Activated CD4-positive, alpha-beta T cell treated with anti-CD3 and anti-CD28 coated beads, Interleukin-2, amount 10 ng/mL, durations not matched to agents 24 days and 14 days (primary cell): ENCODE measurements around the gene KLKB1. TPM values are rescaled to one million over a fixed set of nuclear protein-coding genes. Genes with fewer than 3 reads are reported as not detected.
"Not testable (repeated sequence)": the region's sequence is repeated elsewhere in the genome, so short reads cannot be mapped to it uniquely, and the experiment has no call there.

Experiments
- DNase-seq: peaks from one replicate; pipeline ENCODE4 v3.0.0; 2022
- H3K27ac Mint-ChIP-seq: one replicate; pipeline ENCODE4 v1.8.0; 2022; ENCODE audit warnings: mild to moderate bottlenecking, mixed read lengths
- H3K27me3 Mint-ChIP-seq: one replicate; pipeline ENCODE4 v1.8.0; 2022; ENCODE audit warnings: mixed read lengths
- H3K36me3 Mint-ChIP-seq: one replicate; pipeline ENCODE4 v1.8.0; 2022; ENCODE audit warnings: low read depth, mild to moderate bottlenecking, mixed read lengths
- H3K4me1 Mint-ChIP-seq: one replicate; pipeline ENCODE4 v1.8.0; 2021; ENCODE audit warnings: mixed read lengths
- H3K4me3 Mint-ChIP-seq: one replicate; pipeline ENCODE4 v1.8.0; 2022; ENCODE audit warnings: mild to moderate bottlenecking, moderate library complexity, mixed read lengths
- H3K9me3 Mint-ChIP-seq: one replicate; pipeline ENCODE4 v1.8.0; 2021; ENCODE audit warnings: mixed read lengths
- intact Hi-C: fragments of 100-400 bp; cut with micrococcal nuclease; formaldehyde crosslinking; loops from one replicate; pipeline ENCODE4 v1.15.1; 2023
- total RNA-seq: library from RNA; stranded (reverse); gene quantifications from 2 replicates; pipeline ENCODE4 v1.2.3, GENCODE V29; 2022

The KLKB1 gene
- total RNA-seq, 1 donor from 2014 or later, result 0.12 TPM

DNA sequence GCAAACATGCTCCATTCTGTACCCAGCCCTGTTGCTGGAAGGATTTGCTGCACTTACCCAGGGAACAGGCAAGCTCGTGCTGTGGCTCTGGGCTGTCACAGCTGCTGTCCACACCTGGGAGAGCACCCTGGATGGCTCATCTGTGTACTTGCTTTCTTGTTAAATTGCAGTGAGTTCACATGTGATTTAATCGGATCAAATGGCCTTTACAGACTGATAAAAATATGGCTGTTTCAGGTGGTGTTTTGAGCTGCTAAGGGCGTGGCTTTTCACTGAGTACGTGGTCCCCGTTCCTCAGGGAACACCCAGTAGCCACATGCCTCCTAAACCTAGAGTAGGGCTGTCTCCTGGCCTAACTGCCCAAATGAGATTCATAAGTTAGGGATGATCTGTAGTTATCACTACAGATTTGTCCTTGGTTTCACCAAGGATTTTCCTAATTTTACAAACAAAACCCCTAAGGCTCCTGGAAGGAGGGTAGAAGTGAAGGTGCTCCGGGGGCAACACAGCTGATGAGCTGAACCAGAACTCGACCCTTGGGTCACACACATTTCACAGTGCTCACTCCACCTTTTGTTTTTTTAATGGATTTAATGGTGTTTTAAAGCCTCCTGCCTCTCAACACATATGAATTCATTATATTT, 13.7 kb downstream of the KLKB1 start:
- no peak overlapping the region for H3K4me3 Mint-ChIP-seq
- no peak for DNase-seq
- no peaks in the 10 kb centered on the region for H3K9me3 Mint-ChIP-seq
- no peak overlapping the region for H3K27ac Mint-ChIP-seq
- no peaks in the 10 kb centered on the region for H3K36me3 Mint-ChIP-seq
- intact Hi-C loops, result no loop called here
- no peaks in the 10 kb centered on the region for H3K27me3 Mint-ChIP-seq
- no peaks in the 10 kb centered on the region for H3K4me1 Mint-ChIP-seq

DNA sequence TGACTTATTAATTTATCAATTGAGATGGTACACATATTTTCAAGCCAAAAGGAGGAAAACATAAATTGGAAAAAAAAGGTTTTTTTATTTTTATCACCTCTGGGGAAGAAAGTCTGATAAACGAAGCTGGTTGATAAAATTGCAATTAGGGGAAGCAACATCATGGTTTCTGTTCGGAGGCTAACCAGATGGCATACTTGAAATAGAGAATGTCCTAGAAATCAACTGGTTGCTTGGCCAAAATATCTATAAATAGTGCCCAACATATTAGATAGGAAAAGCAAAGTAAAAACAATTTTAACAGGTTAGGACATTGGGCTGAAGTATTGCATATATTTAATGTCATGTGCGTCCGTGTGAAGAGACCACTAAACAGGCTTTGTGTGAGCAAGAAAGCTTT, 14.3 kb downstream of the KLKB1 start:
- H3K4me3 Mint-ChIP-seq, result no peak overlapping the region
- no peaks in the 10 kb centered on the region for H3K27me3 Mint-ChIP-seq
- DNase-seq, result no peak
- no peak overlapping the region for H3K27ac Mint-ChIP-seq
- no peaks in the 10 kb centered on the region for H3K9me3 Mint-ChIP-seq
- no peaks in the 10 kb centered on the region for H3K36me3 Mint-ChIP-seq
- no peaks in the 10 kb centered on the region for H3K4me1 Mint-ChIP-seq
- intact Hi-C loops, result no loop called here

DNA sequence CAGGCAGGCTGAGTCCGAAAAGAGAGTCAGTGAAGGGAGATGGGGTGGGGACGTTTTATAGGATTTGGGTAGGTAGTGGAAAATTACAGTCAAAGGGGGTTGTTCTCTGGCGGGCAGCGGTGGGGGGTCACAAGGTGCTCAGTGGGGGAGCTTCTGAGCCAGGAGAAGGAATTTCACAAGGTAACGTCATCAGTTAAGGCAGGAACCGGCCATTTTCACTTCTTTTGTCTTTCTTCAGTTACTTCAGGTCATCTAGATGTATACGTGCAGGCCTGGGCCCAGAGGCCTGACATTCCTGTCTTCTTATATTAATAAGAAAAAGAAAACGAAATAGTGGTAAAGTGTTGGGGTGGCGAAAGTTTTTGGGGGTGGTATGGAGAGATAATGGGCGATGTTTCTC, 14.7 kb downstream of the KLKB1 start:
- DNase-seq, H3K4me1 Mint-ChIP-seq, H3K36me3 Mint-ChIP-seq, H3K27ac Mint-ChIP-seq, H3K9me3 Mint-ChIP-seq, H3K27me3 Mint-ChIP-seq, intact Hi-C loops, H3K4me3 Mint-ChIP-seq: not testable (repeated sequence)

DNA sequence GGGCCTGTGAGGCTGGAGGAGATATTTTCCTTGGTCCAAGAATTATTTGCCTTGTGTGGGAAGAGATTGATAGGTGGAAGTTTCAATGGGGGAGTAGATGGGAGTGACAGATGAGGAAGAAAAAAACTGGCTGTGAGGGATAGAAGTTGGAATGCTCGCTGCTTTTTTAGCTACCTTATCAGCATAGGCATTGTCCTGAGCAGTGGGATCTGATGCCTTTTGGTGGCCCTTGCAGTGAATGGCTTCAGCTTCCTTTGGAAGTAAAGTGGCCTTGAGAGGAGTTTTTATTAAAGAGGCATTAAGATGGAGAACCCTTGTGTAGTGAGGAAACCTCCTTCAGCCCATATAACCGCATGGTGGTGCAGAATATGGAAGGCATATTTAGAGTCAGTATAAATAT, 16.0 kb downstream of the KLKB1 start:
- H3K4me1 Mint-ChIP-seq, result no peaks in the 10 kb centered on the region
- H3K4me3 Mint-ChIP-seq, result no peak overlapping the region
- H3K9me3 Mint-ChIP-seq, result no peaks in the 10 kb centered on the region
- intact Hi-C loops, result no loop called here
- no peak overlapping the region for H3K27ac Mint-ChIP-seq
- no peak for DNase-seq
- H3K27me3 Mint-ChIP-seq, result no peaks in the 10 kb centered on the region
- H3K36me3 Mint-ChIP-seq, result no peaks in the 10 kb centered on the region

DNA sequence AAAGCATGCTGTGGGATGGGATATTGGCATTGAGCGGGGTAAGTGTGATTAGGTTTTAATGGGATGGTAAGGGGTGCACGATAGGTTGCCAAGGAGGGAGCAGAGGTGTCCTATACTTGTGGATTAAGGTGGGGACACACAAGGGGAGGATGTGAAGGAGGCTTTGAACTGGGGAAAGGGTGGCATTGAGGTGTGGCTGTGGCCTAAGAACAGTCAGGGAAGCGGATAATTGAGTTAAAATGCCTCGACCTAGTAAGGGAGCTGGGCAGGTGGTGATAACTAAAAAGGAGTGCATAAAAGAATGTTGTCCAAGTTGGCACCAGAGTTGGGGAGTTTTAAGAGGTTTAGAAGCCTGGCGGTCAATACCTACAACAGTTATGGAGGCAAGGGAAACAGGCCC, 17.5 kb downstream of the KLKB1 start:
- intact Hi-C loops, result no loop called here
- H3K27ac Mint-ChIP-seq, result no peak overlapping the region

DNA sequence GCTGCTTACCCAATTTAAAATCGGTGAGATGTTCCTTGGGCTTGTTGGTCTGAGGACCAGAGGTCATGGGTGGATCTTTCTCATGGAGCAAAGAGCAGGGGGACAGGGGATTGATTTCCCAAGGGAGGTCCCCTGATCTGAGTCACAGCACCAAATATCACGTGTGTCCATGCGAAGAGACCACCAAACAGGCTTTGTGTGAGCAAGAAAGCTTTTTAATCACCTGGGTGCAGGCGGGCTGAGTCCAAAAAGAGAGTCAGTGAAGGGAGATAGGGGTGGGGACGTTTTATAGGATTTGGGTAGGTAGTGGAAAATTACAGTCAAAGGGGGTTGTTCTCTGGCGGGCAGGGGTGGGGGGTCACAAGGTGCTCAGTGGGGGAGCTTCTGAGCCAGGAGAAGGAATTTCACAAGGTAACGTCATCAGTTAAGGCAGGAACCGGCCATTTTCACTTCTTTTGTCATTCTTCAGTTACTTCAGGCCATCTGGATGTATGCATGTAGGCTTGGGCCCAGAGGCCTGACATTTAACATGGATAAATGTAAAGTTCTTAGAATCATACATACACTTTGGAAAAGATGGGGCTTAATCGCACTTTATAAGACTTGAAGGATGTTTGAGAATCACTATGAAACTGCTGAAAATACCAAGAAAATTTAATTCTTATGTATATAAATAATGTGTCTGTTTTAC, 19.9 kb downstream of the KLKB1 start:
- H3K36me3 Mint-ChIP-seq, DNase-seq, H3K4me1 Mint-ChIP-seq, H3K4me3 Mint-ChIP-seq, intact Hi-C loops, H3K27me3 Mint-ChIP-seq, H3K27ac Mint-ChIP-seq, H3K9me3 Mint-ChIP-seq: not testable (repeated sequence)

More for the DNA sequence above, 17.5 kb downstream of the KLKB1 start:
- H3K36me3 Mint-ChIP-seq, result no peaks in the 10 kb centered on the region
- H3K4me3 Mint-ChIP-seq, result no peak overlapping the region
- H3K27me3 Mint-ChIP-seq, result no peaks in the 10 kb centered on the region
- H3K4me1 Mint-ChIP-seq, result no peaks in the 10 kb centered on the region
- H3K9me3 Mint-ChIP-seq, result no peaks in the 10 kb centered on the region
- DNase-seq, result no peak

DNA sequence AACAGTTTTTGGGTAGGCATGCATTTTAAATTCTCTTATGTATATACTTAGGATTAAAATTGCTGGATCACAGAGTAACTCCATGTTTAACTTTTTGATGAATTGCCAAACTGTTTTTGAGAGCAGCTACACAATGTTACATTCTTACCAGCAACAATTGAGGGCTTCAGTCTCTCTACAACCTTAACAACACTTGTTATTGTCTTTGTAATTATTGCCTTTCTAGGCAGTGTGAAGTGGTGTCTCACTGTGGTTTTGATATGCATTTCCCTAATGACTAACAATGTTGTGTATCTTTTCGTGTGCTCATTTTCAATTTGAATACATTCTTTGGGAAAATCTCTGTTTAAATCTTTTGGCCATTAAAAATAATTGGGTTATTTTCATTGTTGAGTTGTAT, 21.3 kb downstream of the KLKB1 start:
- H3K36me3 Mint-ChIP-seq, result no peaks in the 10 kb centered on the region
- no peak for DNase-seq
- H3K27me3 Mint-ChIP-seq, result no peaks in the 10 kb centered on the region
- H3K4me1 Mint-ChIP-seq, result no peaks in the 10 kb centered on the region
- H3K4me3 Mint-ChIP-seq, result no peak overlapping the region
- intact Hi-C loops, result no loop called here
- no peak overlapping the region for H3K27ac Mint-ChIP-seq
- no peaks in the 10 kb centered on the region for H3K9me3 Mint-ChIP-seq

DNA sequence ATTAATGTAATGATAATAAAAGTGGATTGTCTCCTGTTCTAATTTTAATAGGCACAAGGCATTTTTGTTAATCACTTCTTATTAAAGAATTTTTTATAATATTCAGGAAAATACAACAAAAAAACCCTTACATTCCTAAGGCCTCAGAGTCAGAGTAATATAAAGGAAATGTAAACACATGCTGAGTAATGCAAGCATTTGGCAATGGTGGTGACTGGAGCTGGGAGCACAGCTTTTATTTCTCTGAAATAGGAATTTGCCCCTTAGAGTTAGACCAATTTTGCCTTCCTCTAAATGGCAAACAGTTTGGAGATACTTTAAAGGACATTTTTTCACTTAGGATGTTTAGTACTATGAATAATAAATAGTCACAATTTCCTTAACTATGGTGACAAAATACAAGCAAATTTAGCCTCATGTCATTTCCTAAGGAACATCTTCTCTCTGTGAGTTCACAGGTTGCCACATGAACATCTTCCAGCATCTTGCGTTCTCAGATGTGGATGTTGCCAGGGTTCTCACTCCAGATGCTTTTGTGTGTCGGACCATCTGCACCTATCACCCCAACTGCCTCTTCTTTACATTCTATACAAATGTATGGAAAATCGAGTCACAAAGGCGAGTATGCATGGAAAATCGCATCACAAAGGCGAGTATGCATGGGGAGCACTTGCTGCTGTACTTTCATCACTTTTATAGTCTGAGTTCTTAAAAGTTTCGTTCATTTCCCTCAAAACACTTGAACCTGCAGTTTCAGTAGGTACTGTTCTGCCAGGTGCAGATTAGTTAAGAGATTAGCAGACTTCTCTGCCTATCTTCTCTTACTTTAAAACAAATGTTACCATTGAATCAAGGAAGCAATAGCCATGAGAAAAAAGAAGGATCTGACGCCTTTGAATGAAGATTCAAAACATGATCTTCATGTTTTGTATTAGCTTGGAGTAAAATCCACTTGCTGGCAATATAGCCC, 22.8 kb downstream of the KLKB1 start:
- Mint-ChIP-seq H3K27me3 (no peaks in the 10 kb centered on the region), H3K4me3 (no peak overlapping the region), H3K4me1 (no peaks in the 10 kb centered on the region), H3K27ac (no peak overlapping the region), H3K36me3 (no peaks in the 10 kb centered on the region), H3K9me3 (no peaks in the 10 kb centered on the region)
- intact Hi-C loops, result no loop called here
- no peak for DNase-seq

DNA sequence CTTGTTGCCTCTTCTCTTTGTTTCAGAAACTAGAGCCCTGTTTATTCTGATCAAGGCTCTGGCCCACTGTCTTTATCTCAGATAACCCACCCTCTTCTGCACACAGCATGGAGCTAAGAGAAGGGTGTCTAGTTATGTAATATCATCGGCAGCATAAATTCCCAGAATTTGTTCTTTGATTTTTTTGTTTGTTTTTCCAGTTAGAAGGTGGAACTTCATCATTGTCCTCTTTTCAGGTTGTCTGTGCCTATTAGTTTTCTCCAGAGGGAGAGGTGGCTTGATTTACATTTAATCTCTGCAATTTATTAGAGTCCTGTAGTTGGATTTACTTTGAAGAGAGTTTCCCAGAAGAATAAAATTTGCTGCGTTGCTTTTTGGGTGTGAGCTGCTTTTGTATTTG, 23.5 kb downstream of the KLKB1 start:
- no peaks in the 10 kb centered on the region for H3K4me1 Mint-ChIP-seq
- no peaks in the 10 kb centered on the region for H3K27me3 Mint-ChIP-seq
- no peaks in the 10 kb centered on the region for H3K36me3 Mint-ChIP-seq
- intact Hi-C loops, result no loop called here
- H3K27ac Mint-ChIP-seq, result no peak overlapping the region
- no peak for DNase-seq
- no peak overlapping the region for H3K4me3 Mint-ChIP-seq
- no peaks in the 10 kb centered on the region for H3K9me3 Mint-ChIP-seq

DNA sequence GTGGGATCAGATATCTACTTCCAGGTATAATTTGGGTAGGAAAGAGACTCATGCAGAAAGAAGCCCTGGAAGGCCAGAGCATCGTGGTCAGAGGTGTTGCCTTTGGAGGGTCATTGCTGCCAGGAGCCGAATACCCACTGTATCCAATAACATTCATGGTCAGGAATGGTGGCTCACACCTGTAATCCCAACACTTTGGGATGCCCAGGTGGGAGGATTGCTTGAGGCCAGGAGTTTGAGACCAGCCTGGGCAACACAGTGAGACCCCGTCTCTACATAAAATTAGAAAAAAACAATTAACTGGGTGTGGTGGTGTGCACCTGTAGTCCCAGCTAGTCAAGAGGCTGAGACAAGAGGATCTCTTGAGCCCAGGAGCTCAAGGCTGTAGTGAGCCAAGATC, 27.8 kb downstream of the KLKB1 start:
- Mint-ChIP-seq H3K27ac (no peak overlapping the region), H3K4me1 (no peaks in the 10 kb centered on the region), H3K36me3 (no peaks in the 10 kb centered on the region), H3K4me3 (no peak overlapping the region), H3K9me3 (no peaks in the 10 kb centered on the region), H3K27me3 (no peaks in the 10 kb centered on the region)
- intact Hi-C loops, result no loop called here
- DNase-seq, result no peak

DNA sequence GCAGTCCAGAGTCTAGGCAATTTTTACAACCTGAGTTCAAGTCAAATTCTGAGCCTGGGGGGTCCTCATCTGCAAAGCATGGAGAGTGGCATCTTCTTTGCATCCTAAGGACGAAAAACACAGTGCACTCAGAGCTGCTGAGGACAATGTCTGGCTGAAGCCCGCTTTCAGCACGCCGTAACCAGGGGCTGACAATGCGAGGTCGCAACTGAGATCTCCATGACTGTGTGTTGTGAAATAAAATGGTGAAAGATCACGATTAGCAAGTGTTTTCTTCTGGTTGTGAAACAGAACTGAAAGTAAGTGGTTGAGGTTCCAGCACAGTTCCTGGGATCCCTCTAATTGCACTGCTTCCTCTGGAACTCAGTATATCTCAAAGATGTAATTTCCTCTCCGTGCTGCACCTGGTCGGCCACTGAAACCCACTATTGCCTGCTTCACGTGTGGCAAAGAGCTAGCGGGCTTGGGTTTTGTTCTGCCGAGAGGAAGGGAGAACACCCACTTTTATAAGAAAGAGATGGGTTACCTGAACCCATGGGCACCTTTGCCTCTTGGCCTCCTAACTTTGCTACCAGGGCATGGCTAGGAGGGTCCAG, 31.0 kb downstream of the KLKB1 start:
- no peak for DNase-seq
- Mint-ChIP-seq H3K27ac (no peak overlapping the region), H3K27me3 (peaks cover 1% of the 10 kb centered on the region), H3K4me3 (no peak overlapping the region), H3K36me3 (no peaks in the 10 kb centered on the region), H3K9me3 (no peaks in the 10 kb centered on the region), H3K4me1 (no peaks in the 10 kb centered on the region)
- intact Hi-C loops, result no loop called here

DNA sequence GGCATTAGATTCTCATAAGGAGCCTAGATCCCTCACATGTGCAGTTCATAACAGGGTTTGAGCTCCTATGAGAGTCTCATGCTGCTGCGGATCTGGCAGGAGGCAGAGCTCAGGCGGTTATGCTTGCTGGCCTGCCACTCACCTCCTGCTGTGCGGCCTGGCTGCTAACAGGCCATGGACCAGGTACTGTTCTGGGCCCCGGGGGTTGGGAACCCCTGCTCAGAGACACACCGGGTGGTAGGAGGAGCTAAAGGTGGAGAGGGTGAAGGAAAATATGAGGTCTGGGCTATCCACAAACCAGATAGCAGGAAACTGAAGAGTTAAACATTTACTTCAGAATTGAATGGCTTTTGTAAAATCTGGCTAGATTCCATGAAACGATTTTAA, 32.8 kb downstream of the KLKB1 start:
- intact Hi-C loops, result no loop called here
- no peak for DNase-seq
- Mint-ChIP-seq H3K9me3 (no peaks in the 10 kb centered on the region), H3K27me3 (peaks cover 6% of the 10 kb centered on the region), H3K4me1 (no peaks in the 10 kb centered on the region), H3K4me3 (no peak overlapping the region), H3K27ac (no peak overlapping the region), H3K36me3 (no peaks in the 10 kb centered on the region)

DNA sequence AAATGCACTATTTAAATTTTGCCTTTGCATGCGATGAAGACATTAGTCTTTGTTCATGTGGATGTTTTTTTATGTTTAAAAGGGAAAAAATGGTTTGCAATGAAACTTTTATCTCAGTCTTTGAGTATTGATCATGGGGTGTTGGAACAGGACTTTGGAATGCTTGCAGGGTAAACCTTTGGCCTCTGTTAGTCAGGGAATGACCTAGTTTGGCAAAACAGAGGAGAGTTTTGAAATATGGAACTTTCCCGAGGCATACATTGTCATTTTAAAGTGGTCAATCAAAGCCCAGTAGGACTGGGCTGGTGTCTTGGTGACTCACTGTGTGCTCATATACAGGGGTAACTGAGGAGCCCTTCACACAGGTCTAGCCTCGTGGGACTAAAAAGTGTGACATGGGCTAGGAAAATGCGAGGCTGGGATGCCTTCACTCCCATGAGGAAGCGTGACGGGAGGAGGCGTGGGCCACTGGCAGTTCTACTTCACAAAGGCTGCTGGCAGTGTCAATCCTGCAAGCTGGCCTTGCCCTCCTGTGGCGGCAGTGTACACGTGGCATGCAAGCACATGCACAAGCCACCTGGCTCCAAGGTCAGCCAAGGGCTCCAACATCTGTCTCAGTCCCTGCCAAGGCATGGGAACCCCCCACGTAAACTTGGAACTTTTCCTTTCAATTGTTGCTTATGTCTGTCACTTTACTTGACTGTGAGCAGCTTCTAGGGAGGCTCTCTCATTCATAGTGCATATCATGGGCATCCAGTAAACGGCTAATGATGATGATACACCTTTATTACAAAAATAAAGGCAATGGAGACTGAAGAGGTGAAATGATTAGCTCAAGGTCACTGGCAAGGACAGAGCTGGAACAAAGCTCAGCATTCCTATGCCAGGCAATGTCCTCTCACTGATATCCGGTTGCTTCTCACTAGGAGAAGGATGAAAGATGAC, 33.5 kb downstream of the KLKB1 start:
- H3K36me3 Mint-ChIP-seq, result no peaks in the 10 kb centered on the region

More for the DNA sequence above, 33.5 kb downstream of the KLKB1 start:
- intact Hi-C loops, result no loop called here
- DNase-seq, result no peak
- no peak overlapping the region for H3K27ac Mint-ChIP-seq
- no peaks in the 10 kb centered on the region for H3K4me1 Mint-ChIP-seq
- H3K4me3 Mint-ChIP-seq, result no peak overlapping the region
- peaks cover 6% of the 10 kb centered on the region for H3K27me3 Mint-ChIP-seq
- H3K9me3 Mint-ChIP-seq, result no peaks in the 10 kb centered on the region
